OCI-LY3 (cell line): ENCODE data around the gene RBM17.

ENCODE experiments used
- EZH2phosphoT487 ChIP-seq: fragments of 200-600 bp; shearing (Covaris generic); IDR thresholded peaks from 2 replicates; pipeline ENCODE4 v1.6.1; 2018; ENCODE audit warnings: antibody characterized with exemption, mixed run types, low read depth
- TF ChIP-seq, protein P1 (sequence below): fragments of 200-600, 300-600 bp; sonication (generic); IDR thresholded peaks from 2 replicates; pipeline ENCODE4 v1.5.1; 2014; ENCODE audit warnings: antibody characterized with exemption, low read length, low read depth

DNA sequence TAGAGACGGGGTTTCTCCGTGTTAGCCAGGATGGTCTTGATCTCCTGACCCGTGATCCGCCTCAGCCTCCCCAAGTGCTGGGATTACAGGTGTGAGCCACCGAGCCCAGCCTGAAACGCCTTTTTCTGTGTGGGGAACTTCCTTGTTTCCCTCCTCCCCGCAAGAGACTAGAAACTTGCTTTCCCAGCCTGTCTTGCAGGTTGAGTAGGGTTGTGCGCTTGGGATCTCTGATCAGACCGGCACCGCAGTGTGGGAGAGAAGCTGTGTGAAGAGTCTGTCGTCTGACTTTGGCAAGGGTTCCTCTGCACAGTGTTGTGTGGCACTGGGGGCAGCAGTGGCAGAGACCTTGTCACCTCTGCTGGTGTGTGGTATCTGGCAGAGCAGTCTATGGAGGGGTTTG, 28.9 kb downstream of the RBM17 start:
- TF ChIP-seq, protein P1, sequence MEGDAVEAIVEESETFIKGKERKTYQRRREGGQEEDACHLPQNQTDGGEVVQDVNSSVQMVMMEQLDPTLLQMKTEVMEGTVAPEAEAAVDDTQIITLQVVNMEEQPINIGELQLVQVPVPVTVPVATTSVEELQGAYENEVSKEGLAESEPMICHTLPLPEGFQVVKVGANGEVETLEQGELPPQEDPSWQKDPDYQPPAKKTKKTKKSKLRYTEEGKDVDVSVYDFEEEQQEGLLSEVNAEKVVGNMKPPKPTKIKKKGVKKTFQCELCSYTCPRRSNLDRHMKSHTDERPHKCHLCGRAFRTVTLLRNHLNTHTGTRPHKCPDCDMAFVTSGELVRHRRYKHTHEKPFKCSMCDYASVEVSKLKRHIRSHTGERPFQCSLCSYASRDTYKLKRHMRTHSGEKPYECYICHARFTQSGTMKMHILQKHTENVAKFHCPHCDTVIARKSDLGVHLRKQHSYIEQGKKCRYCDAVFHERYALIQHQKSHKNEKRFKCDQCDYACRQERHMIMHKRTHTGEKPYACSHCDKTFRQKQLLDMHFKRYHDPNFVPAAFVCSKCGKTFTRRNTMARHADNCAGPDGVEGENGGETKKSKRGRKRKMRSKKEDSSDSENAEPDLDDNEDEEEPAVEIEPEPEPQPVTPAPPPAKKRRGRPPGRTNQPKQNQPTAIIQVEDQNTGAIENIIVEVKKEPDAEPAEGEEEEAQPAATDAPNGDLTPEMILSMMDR, result no peak
- TF ChIP-seq EZH2phosphoT487, result no peak
